Activated CD8-positive, alpha-beta memory T cell treated with anti-CD3 and anti-CD28 coated beads, Interleukin-2, amount 10 ng/mL, durations not matched to agents 7 days and 5 days (primary cell): ENCODE measurements around the gene TMC3. TPM values are rescaled to one million over a fixed set of nuclear protein-coding genes. Genes with fewer than 3 reads are reported as not detected.

Experiments used
- ATAC-seq: fragments of 150-1000 bp; cut with Tn5 transposase; one replicate; pipeline ENCODE4 v1.10.0; 2021; ENCODE audit warnings: moderate library complexity
- CTCF ChIA-PET: fragments of 350-600 bp; sonication (Branson Sonifier 250); formaldehyde crosslinking; loops from one replicate; lab custom pipeline; 2021; ENCODE audit warnings: antibody characterized with exemption; lab: Charles Lee
- DNase-seq: peaks from one replicate; pipeline ENCODE4 v3.0.0-alpha.2; 2020
- H3K27ac Mint-ChIP-seq: one replicate; pipeline ENCODE4 v1.8.0; 2021; ENCODE audit warnings: mild to moderate bottlenecking, mixed read lengths
- H3K27me3 Mint-ChIP-seq: one replicate; pipeline ENCODE4 v1.8.0; 2021; ENCODE audit warnings: mixed read lengths
- H3K36me3 Mint-ChIP-seq: one replicate; pipeline ENCODE4 v1.8.0; 2021; ENCODE audit warnings: mild to moderate bottlenecking, mixed read lengths
- H3K4me1 Mint-ChIP-seq: one replicate; pipeline ENCODE4 v1.8.0; 2021; ENCODE audit warnings: mixed read lengths
- H3K4me3 Mint-ChIP-seq: one replicate; pipeline ENCODE4 v1.8.0; 2021; ENCODE audit warnings: mild to moderate bottlenecking, moderate library complexity, mixed read lengths
- H3K9me3 Mint-ChIP-seq: one replicate; pipeline ENCODE4 v1.8.0; 2022; ENCODE audit warnings: low read depth, mixed read lengths
- total RNA-seq, 2 experiments: library from RNA; stranded (reverse); gene quantifications; one replicate each; pipeline ENCODE4 v1.2.3, GENCODE V29; 2021

TMC3 gene
- total RNA-seq, 2 experiments from 2014 or later = not detected

GRCh38 chr15:81309647-81310450 is 64.2 kb downstream of the TMC3 start:
- Mint-ChIP-seq H3K36me3 (peaks cover 67% of the 10 kb centered on the region), H3K4me3 (no peak overlapping the region), H3K27me3 (no peaks in the 10 kb centered on the region), H3K4me1 (peaks cover 18% of the 10 kb centered on the region), H3K27ac (no peak overlapping the region), H3K9me3 (no peaks in the 10 kb centered on the region)
- CTCF ChIA-PET = interaction anchor here (1.1 to 3.5 kb wide), 4 partner anchors 8 to 44 kb away, joined by 3 to 15 read pairs (median 7); no protein-coding TSS in a partner anchor
- ATAC-seq = no peak
- peak; percentile 36 for DNase-seq

DNA sequence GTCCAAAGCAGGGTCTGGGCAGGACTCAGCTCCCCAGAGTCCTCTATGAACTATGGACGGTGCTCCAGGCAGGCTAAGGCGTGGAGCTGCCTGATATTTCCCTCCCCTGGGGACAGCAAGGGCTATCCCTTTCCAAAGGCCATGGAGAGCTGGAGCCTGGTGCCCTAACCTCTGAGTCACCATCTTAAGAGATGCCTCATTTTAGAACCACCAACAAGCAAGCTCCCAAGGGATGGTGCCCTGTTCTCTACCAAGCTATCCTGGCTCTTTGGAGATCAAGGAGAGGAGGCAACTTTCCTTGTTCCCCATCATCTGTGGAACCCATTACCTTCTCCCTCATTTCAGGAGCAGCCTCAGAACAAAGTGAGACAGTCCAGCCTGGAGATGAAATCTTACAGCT is 65.8 kb downstream of the TMC3 start:
- Mint-ChIP-seq H3K4me1 (peaks cover 31% of the 10 kb centered on the region), H3K36me3 (peaks cover 81% of the 10 kb centered on the region), H3K4me3 (no peak overlapping the region), H3K9me3 (no peaks in the 10 kb centered on the region), H3K27me3 (no peaks in the 10 kb centered on the region), H3K27ac (no peak overlapping the region)
- ATAC-seq (no peak), DNase-seq (no peak)
- CTCF ChIA-PET = interaction anchor here (0.8 to 3.5 kb wide), 5 partner anchors 11 to 42 kb away, joined by 3 to 15 read pairs (median 7); no protein-coding TSS in a partner anchor

DNA sequence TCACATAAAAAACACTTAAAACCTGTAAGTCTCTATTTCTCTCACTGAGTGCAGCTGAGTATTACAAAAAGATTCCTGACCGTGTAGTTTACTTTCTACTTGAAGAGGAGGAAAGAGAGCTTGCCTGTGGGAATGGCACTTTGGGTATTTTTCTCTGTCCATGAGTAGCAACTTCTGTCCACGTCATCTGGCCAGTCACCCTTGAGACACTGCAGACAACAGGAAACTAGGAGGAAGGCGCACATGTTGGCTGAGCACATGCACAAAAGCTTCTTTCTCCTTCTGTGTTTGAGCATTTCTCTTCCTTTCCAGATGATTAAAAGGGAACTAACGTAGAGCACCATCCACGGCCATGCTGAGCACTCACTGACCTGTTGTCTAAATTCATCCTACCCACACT is 69.8 kb downstream of the TMC3 start:
- DNase-seq = no peak
- ATAC-seq = no peak
- H3K4me3 Mint-ChIP-seq = peak overlapping the region; percentile 34
- H3K27ac Mint-ChIP-seq = peak overlapping the region; percentile 75
- CTCF ChIA-PET = interaction anchor here (1.0 to 1.4 kb wide), 3 partner anchors 18 to 29 kb away, joined by 3 to 5 read pairs (median 3); no protein-coding TSS in a partner anchor
- H3K27me3 Mint-ChIP-seq = no peaks in the 10 kb centered on the region
- H3K4me1 Mint-ChIP-seq = peaks cover 65% of the 10 kb centered on the region
- H3K36me3 Mint-ChIP-seq = peaks cover 93% of the 10 kb centered on the region
- H3K9me3 Mint-ChIP-seq = no peaks in the 10 kb centered on the region

GRCh38 chr15:81303244-81304225 is 70.5 kb downstream of the TMC3 start:
- peaks cover 68% of the 10 kb centered on the region for H3K4me1 Mint-ChIP-seq
- CTCF ChIA-PET = interaction anchor here (1.0 to 6.0 kb wide), 5 partner anchors 19 to 37 kb away, joined by 3 to 42 read pairs (median 5); no protein-coding TSS in a partner anchor
- H3K36me3 Mint-ChIP-seq = peaks cover 93% of the 10 kb centered on the region
- H3K27ac Mint-ChIP-seq = peak overlapping the region; percentile 79
- DNase-seq (no peak), ATAC-seq (no peak)
- H3K9me3 Mint-ChIP-seq = no peaks in the 10 kb centered on the region
- H3K27me3 Mint-ChIP-seq = no peaks in the 10 kb centered on the region
- peak overlapping the region; percentile 96 for H3K4me3 Mint-ChIP-seq

DNA sequence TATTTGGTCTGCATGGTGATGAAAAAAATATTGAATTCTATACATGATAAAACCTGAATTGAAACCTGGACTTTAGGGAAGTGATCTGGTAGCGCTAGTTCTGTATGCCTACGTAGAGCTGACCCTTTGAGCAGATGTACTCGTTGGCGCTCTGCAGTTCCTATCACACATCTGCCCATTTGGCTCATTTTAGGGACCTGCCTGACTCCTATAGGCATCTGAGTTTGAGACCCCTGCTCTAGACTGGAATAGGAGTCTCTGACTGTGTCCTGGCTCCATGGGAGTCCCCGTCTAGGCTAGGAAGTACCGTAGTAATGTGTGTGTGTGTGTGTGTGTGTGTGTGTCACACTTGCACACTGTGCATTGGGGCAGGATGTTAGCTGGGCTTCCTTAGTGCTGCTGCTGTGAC is 71.3 kb downstream of the TMC3 start:
- CTCF ChIA-PET = interaction anchor here (0.8 to 6.0 kb wide), 7 partner anchors 8 to 36 kb away, joined by 3 to 42 read pairs (median 3); no protein-coding TSS in a partner anchor
- H3K4me3 Mint-ChIP-seq = peak overlapping the region; percentile 96

DNA sequence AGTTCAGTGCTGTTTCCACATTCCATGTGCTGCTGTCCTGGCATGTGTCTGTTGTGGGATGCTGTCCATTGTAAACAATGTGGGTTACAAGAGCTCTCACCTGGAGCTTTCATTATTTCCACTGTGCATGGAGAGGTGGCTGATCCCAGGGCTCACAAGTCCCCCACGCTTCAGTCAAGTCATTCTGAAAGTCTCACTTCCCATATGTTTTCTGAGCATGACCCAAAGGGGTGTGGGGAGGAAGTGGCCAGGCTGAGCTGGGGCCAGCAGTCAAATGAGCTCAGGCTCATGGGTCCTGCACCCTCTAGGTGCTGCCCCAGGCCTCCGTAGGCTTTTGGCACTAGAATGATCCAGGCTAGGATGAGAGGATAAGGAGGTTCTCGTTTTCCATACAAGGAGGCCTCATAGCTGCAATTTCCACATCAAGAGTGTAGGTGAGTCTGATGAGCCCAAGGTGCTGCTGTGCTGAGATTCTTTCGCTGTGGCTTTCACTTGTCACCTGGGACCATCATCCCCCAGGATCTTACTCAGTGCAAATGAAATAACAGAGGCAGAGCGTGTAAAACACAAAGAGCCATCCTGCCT is 72.1 kb downstream of the TMC3 start:
- Mint-ChIP-seq H3K4me3 (peak overlapping the region; percentile 96), H3K27me3 (no peaks in the 10 kb centered on the region), H3K27ac (peak overlapping the region; percentile 77), H3K36me3 (peaks cover 91% of the 10 kb centered on the region), H3K9me3 (no peaks in the 10 kb centered on the region), H3K4me1 (peaks cover 76% of the 10 kb centered on the region)
- peak; percentile 64 for ATAC-seq
- CTCF ChIA-PET = interaction anchor here (0.7 to 6.0 kb wide), 11 partner anchors 8 to 98 kb away, joined by 3 to 42 read pairs (median 3); no protein-coding TSS in a partner anchor
- DNase-seq = peak; percentile 82

More for the DNA sequence above, 71.3 kb downstream of the TMC3 start:
- Mint-ChIP-seq H3K27ac (peak overlapping the region; percentile 77), H3K27me3 (no peaks in the 10 kb centered on the region), H3K9me3 (no peaks in the 10 kb centered on the region), H3K4me1 (peaks cover 72% of the 10 kb centered on the region), H3K36me3 (peaks cover 93% of the 10 kb centered on the region)
- DNase-seq = no peak
- no peak for ATAC-seq

GRCh38 chr15:81301385-81301784 is 72.6 kb downstream of the TMC3 start:
- H3K27ac Mint-ChIP-seq = peak overlapping the region; percentile 77

GRCh38 chr15:81299630-81300273 is 74.3 kb downstream of the TMC3 start:
- Mint-ChIP-seq H3K9me3 (no peaks in the 10 kb centered on the region), H3K4me3 (peak overlapping the region; percentile 96), H3K27me3 (no peaks in the 10 kb centered on the region), H3K4me1 (peaks cover 84% of the 10 kb centered on the region), H3K36me3 (peaks cover 75% of the 10 kb centered on the region), H3K27ac (peak overlapping the region; percentile 95)
- CTCF ChIA-PET = interaction anchor here (0.9 to 6.0 kb wide), 6 partner anchors 14 to 33 kb away, joined by 3 to 42 read pairs (median 5); partner anchors contain the start of gene STARD5
- ATAC-seq (no peak), DNase-seq (peak; percentile 45)

More at GRCh38 chr15:81301385-81301784, 72.6 kb downstream of the TMC3 start:
- Mint-ChIP-seq H3K4me1 (peaks cover 79% of the 10 kb centered on the region), H3K36me3 (peaks cover 87% of the 10 kb centered on the region), H3K27me3 (no peaks in the 10 kb centered on the region), H3K9me3 (no peaks in the 10 kb centered on the region), H3K4me3 (peak overlapping the region; percentile 96)
- no peak for DNase-seq
- CTCF ChIA-PET = interaction anchor here (0.7 to 6.0 kb wide), 11 partner anchors 9 to 99 kb away, joined by 3 to 42 read pairs (median 3); no protein-coding TSS in a partner anchor
- no peak for ATAC-seq

- CTCF ChIA-PET = interaction anchor here (1.2 to 6.0 kb wide), 6 partner anchors 20 to 34 kb away, joined by 3 to 42 read pairs (median 5); partner anchors contain the start of gene STARD5
- ATAC-seq (no peak), DNase-seq (no peak)
- Mint-ChIP-seq H3K4me1 (peaks cover 84% of the 10 kb centered on the region), H3K9me3 (no peaks in the 10 kb centered on the region), H3K4me3 (peak overlapping the region; percentile 96), H3K36me3 (peaks cover 69% of the 10 kb centered on the region), H3K27ac (peak overlapping the region; percentile 95), H3K27me3 (no peaks in the 10 kb centered on the region)
Observed at GRCh38 chr15:81299156-81299555, 74.9 kb downstream of the TMC3 start.

DNA sequence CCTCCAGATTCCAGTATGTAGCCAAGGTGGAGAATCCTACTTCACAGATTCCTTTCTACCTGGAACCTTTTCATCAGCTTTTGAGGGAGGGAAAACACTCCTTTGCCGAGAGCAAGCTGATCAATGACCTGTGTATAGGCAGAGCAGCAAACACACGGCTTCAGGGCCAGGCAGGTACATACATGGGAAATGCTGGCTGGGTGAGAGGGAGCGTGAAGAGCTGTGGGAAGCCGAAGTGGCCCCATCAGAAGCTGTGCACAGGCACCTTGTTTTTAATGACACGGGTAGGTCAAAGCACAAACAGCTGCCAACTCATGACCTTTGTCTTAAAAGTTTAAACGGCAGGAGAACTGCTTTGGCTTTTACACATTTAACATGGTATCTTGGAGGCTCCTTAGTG is 75.4 kb downstream of the TMC3 start:
- Mint-ChIP-seq H3K27me3 (no peaks in the 10 kb centered on the region), H3K4me3 (peak overlapping the region; percentile 96), H3K9me3 (no peaks in the 10 kb centered on the region), H3K4me1 (peaks cover 84% of the 10 kb centered on the region), H3K36me3 (peaks cover 63% of the 10 kb centered on the region), H3K27ac (peak overlapping the region; percentile 95)
- no peak for DNase-seq
- CTCF ChIA-PET = interaction anchor here (1.2 to 6.0 kb wide), 7 partner anchors 10 to 34 kb away, joined by 3 to 42 read pairs (median 6); partner anchors contain the start of gene STARD5
- ATAC-seq = no peak

- CTCF ChIA-PET = interaction anchor here (1.2 to 6.0 kb wide), 5 partner anchors 10 to 35 kb away, joined by 4 to 42 read pairs (median 7); no protein-coding TSS in a partner anchor
- no peak for DNase-seq
- Mint-ChIP-seq H3K4me1 (peaks cover 84% of the 10 kb centered on the region), H3K36me3 (peaks cover 56% of the 10 kb centered on the region), H3K27me3 (no peaks in the 10 kb centered on the region), H3K27ac (peak overlapping the region; percentile 95), H3K9me3 (no peaks in the 10 kb centered on the region), H3K4me3 (peak overlapping the region; percentile 96)
- no peak for ATAC-seq
Observed at GRCh38 chr15:81297603-81298575, 76.1 kb downstream of the TMC3 start.
